PC-3 (cell line): ENCODE data around the gene NXPE2. TPM values are rescaled to one million over a fixed set of nuclear protein-coding genes. Genes with fewer than 3 reads are reported as not detected.

Experiments
- ATAC-seq: fragments of 200-7000 bp; cut with Tn5 transposase; 2 replicates; pipeline ENCODE4 v1.9.1; 2020; ENCODE audit warnings: mild to moderate bottlenecking, moderate library complexity
- BruUV-seq: library from RNA; stranded (reverse); fragments of 400-500 nt; replicated peaks from 2 replicates; lab custom pipeline; 2021; lab: Mats Ljungman, UMichigan
- CTCF ChIA-PET: fragments of 300-600 bp; sonication (Branson Sonifier 250); formaldehyde crosslinking; loops from one replicate; lab custom pipeline; 2022; ENCODE audit warnings: antibody characterized with exemption; lab: Charles Lee
- POLR2A ChIA-PET: fragments of 300-600 bp; sonication (Branson Sonifier 250); formaldehyde crosslinking; loops from one replicate; lab custom pipeline; 2022; ENCODE audit warnings: antibody characterized with exemption; ENCODE audit not compliant: unreplicated experiment; lab: Charles Lee
- DNase-seq: peaks from one replicate; pipeline ENCODE4 v3.0.0-alpha.2; 2015
- H2AFZ ChIP-seq: fragments of 300-600 bp; sonication (generic); 2 replicates; pipeline ENCODE4 v1.6.0; 2016; ENCODE audit warnings: antibody characterized with exemption, low read length
- H3F3A ChIP-seq: fragments of 300-600 bp; sonication (generic); one replicate; pipeline ENCODE4 v1.6.0; 2017; ENCODE audit warnings: antibody characterized with exemption, low read length, control low read depth, mild to moderate bottlenecking; ENCODE audit not compliant: unreplicated experiment
- H3K27ac ChIP-seq: fragments of 300-600 bp; sonication (generic); 2 replicates; pipeline ENCODE4 v1.5.1; 2016; ENCODE audit warnings: mild to moderate bottlenecking, low read length
- H3K27me3 ChIP-seq: fragments of 300-600 bp; sonication (generic); 2 replicates; pipeline ENCODE4 v1.6.1; 2016; ENCODE audit warnings: low read length, mixed read lengths
- H3K36me3 ChIP-seq: fragments of 300-600 bp; sonication (generic); 2 replicates; pipeline ENCODE4 v1.6.1; 2016; ENCODE audit warnings: low read depth, mixed run types, low read length, mixed read lengths
- H3K4me1 ChIP-seq: fragments of 300-600 bp; sonication (generic); 2 replicates; pipeline ENCODE4 v1.5.1; 2016; ENCODE audit warnings: low read length; ENCODE audit not compliant: insufficient read depth
- H3K4me2 ChIP-seq: fragments of 300-600 bp; sonication (generic); 2 replicates; pipeline ENCODE4 v1.6.0; 2016; ENCODE audit warnings: low read length
- H3K4me3 ChIP-seq: fragments of 300-600 bp; sonication (generic); 2 replicates; pipeline ENCODE4 v1.5.1; 2016; ENCODE audit warnings: mild to moderate bottlenecking, low read length, mixed read lengths
- H3K79me2 ChIP-seq: fragments of 300-600 bp; sonication (generic); 2 replicates; pipeline ENCODE4 v1.6.1; 2017; ENCODE audit warnings: low read length, mixed read lengths
- H3K9ac ChIP-seq: fragments of 300-600 bp; sonication (generic); 2 replicates; pipeline ENCODE4 v1.6.0; 2016; ENCODE audit warnings: mild to moderate bottlenecking, low read length
- H3K9me2 ChIP-seq: fragments of 300-600 bp; sonication (generic); replicated peaks from 2 replicates; pipeline ENCODE4 v1.6.1; 2016; ENCODE audit warnings: mixed run types, low read length, mixed read lengths
- H3K9me3 ChIP-seq: fragments of 300-600 bp; sonication (generic); 2 replicates; pipeline ENCODE4 v1.6.1; 2016; ENCODE audit warnings: low read length, mixed read lengths
- H4K20me1 ChIP-seq: fragments of 300-600 bp; sonication (generic); 2 replicates; pipeline ENCODE4 v1.6.1; 2016; ENCODE audit warnings: low read length, mixed read lengths
- EZH2 ChIP-seq: fragments of 300-600 bp; sonication (generic); IDR thresholded peaks from one replicate; pipeline ENCODE4 v1.6.1; 2017; ENCODE audit warnings: antibody characterized with exemption, mild to moderate bottlenecking, low read length; ENCODE audit not compliant: unreplicated experiment
- EZH2phosphoT487 ChIP-seq: fragments of 300-600 bp; sonication (generic); IDR thresholded peaks from 2 replicates; pipeline ENCODE4 v1.6.1; 2018; ENCODE audit warnings: mild to moderate bottlenecking, antibody characterized with exemption, low read length, borderline replicate concordance
- intact Hi-C: fragments of 100-400 bp; cut with micrococcal nuclease; formaldehyde crosslinking; loops from 2 replicates; pipeline ENCODE4 v1.9.0; 2023
- total RNA-seq: library from RNA; depleted of rRNA; stranded (reverse); fragments of >200 nt; gene quantifications from 2 replicates; pipeline ENCODE4 v1.2.3, GENCODE V29; 2014
- TF ChIP-seq, protein P1 (sequence below): fragments of 300-600 bp; sonication (generic); conservative IDR thresholded peaks from 2 replicates; pipeline ENCODE4 v1.5.1; 2017; ENCODE audit warnings: antibody characterized with exemption, low read depth, mild to moderate bottlenecking, low read length

NXPE2 gene
- total RNA-seq, 1 experiment from 2014 or later = not detected

DNA sequence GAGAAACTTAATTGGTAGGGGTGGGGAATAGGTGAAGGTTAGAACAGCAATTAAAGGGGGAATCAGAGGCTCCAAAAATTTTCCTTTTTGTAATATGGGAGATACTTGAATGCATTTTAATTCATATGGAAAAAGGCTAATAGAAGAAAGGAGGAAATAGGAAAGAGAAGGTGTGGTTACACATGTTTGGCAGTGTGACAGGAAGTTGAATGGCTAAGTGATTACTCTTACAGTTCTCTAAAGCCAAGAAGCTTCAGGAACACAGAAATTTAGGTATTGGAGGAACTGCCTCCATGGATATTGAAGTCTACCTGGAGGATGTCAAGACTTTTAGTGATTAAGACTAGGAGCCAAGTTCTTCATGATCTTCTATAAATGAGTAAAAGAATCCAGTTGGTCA is 6.3 kb downstream of the NXPE2 start:
- POLR2A ChIA-PET = no interaction called here
- no peaks in the 10 kb centered on the region for H3K9me2 ChIP-seq
- H4K20me1 ChIP-seq = no peaks in the 10 kb centered on the region
- H3K27ac ChIP-seq = no peak overlapping the region
- TF ChIP-seq, protein P1, sequence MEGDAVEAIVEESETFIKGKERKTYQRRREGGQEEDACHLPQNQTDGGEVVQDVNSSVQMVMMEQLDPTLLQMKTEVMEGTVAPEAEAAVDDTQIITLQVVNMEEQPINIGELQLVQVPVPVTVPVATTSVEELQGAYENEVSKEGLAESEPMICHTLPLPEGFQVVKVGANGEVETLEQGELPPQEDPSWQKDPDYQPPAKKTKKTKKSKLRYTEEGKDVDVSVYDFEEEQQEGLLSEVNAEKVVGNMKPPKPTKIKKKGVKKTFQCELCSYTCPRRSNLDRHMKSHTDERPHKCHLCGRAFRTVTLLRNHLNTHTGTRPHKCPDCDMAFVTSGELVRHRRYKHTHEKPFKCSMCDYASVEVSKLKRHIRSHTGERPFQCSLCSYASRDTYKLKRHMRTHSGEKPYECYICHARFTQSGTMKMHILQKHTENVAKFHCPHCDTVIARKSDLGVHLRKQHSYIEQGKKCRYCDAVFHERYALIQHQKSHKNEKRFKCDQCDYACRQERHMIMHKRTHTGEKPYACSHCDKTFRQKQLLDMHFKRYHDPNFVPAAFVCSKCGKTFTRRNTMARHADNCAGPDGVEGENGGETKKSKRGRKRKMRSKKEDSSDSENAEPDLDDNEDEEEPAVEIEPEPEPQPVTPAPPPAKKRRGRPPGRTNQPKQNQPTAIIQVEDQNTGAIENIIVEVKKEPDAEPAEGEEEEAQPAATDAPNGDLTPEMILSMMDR = no peak
- no peak for TF ChIP-seq EZH2phosphoT487
- TF ChIP-seq EZH2 = no peak
- H3K4me2 ChIP-seq = no peak overlapping the region
- CTCF ChIA-PET = no interaction called here
- H3K9ac ChIP-seq = no peak overlapping the region
- H2AFZ ChIP-seq = no peak overlapping the region
- H3K36me3 ChIP-seq = no peaks in the 10 kb centered on the region
- H3K79me2 ChIP-seq = no peaks in the 10 kb centered on the region
- ATAC-seq = no peak
- H3K9me3 ChIP-seq = peaks cover 31% of the 10 kb centered on the region
- H3K4me3 ChIP-seq = no peak overlapping the region
- no peaks in the 10 kb centered on the region for H3K4me1 ChIP-seq
- intact Hi-C loops = no loop called here
- H3F3A ChIP-seq = no peaks in the 10 kb centered on the region
- no TSS peak for BruUV-seq
- no peak for DNase-seq
- H3K27me3 ChIP-seq = no peaks in the 10 kb centered on the region

DNA sequence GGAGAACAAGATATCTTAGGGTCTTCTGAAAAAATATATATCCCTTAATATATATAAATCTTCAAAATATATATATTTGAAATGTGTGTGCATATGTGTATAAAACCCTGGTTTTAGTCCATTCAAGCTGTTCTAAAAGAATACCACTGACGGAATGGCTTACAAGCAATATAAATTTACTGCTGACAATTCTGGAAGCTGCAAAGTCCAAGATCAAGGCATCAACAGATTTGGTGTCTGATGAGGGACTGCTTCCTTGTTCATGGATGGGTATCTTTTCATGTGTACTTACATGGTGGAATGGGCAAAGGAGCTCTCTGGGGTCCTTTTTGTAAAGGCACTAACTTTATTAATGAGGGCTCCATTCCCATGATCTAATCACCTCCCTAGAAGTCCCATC is 6.8 kb downstream of the NXPE2 start:
- POLR2A ChIA-PET = no interaction called here
- no peak overlapping the region for H3K4me3 ChIP-seq
- H3K27ac ChIP-seq = no peak overlapping the region
- BruUV-seq = no TSS peak
- no peak overlapping the region for H3K4me2 ChIP-seq
- intact Hi-C loops = no loop called here
- TF ChIP-seq, protein P1 = no peak
- TF ChIP-seq EZH2 = no peak
- no peak for TF ChIP-seq EZH2phosphoT487
- no peaks in the 10 kb centered on the region for H3K27me3 ChIP-seq
- no peak overlapping the region for H2AFZ ChIP-seq
- CTCF ChIA-PET = no interaction called here
- H3K4me1 ChIP-seq = no peaks in the 10 kb centered on the region
- H3K9me2 ChIP-seq = no peaks in the 10 kb centered on the region
- no peaks in the 10 kb centered on the region for H4K20me1 ChIP-seq
- DNase-seq (no peak), ATAC-seq (no peak)
- H3K9me3 ChIP-seq = peaks cover 33% of the 10 kb centered on the region
- no peaks in the 10 kb centered on the region for H3F3A ChIP-seq
- no peak overlapping the region for H3K9ac ChIP-seq
- H3K36me3 ChIP-seq = no peaks in the 10 kb centered on the region
- H3K79me2 ChIP-seq = no peaks in the 10 kb centered on the region

DNA sequence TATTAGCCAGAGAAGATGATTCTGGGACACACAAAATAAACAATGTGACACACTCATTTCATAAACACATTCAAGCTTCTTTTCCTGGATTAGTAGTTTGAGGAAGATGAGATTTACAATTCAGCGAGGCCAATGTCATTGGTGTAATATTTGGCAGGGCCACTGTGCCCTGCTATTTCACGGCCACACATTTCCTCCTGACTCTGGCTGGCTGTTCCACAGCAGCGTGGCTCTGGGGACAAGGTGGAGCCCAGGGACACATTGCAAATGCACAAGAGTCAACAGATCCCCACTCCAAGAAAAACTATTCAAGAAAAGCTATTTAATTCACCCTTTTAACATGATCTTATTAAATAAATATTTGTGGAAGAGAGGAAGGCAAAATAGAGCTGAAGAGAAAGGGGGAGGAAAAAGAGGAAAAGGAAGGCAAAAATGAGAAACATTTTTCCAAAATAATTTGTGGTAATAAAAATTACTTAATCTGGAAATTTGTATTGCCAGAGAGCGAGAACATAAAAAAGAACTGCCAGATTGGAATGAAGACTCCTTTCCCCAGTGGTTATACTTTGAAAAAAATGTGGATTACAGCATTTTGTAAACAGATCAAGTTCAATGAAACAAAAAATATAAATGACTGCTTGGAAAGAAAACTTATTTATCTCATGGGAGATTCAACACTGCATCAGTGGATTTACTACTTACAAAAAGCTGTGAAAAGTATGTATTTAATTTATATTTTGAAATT is 27.1 kb downstream of the NXPE2 start:
- no peak for DNase-seq
- TF ChIP-seq EZH2phosphoT487 = no peak
- TF ChIP-seq, protein P1 = no peak
- no peak for TF ChIP-seq EZH2
- CTCF ChIA-PET = no interaction called here
- H3K27ac ChIP-seq = no peak overlapping the region
- ATAC-seq = no peak
- POLR2A ChIA-PET = no interaction called here
- H3K79me2 ChIP-seq = no peaks in the 10 kb centered on the region
- H3K9ac ChIP-seq = no peak overlapping the region
- H3K4me3 ChIP-seq = no peak overlapping the region
- H3K9me2 ChIP-seq = no peaks in the 10 kb centered on the region
- H3K4me1 ChIP-seq = no peaks in the 10 kb centered on the region
- no TSS peak for BruUV-seq
- intact Hi-C loops = no loop called here
- H4K20me1 ChIP-seq = no peaks in the 10 kb centered on the region
- no peaks in the 10 kb centered on the region for H3K36me3 ChIP-seq
- H3F3A ChIP-seq = no peaks in the 10 kb centered on the region
- H3K27me3 ChIP-seq = no peaks in the 10 kb centered on the region
- no peaks in the 10 kb centered on the region for H3K9me3 ChIP-seq
- H2AFZ ChIP-seq = no peak overlapping the region
- H3K4me2 ChIP-seq = no peak overlapping the region
